ENCODE data around the gene TESPA1.
"Not testable (repeated sequence)": the region's sequence is repeated elsewhere in the genome, so short reads cannot be mapped to it uniquely, and the experiment has no call there.

TESPA1 gene

GRCh38 chr12:54986773-54987172 is 2.2 kb upstream of the TESPA1 start:
- DNase-seq (ENCODE audit: low read depth in 3 of 3, low spot score in 1 of 3), result not testable (repeated sequence)

- DNase-seq (ENCODE audit: low read depth in 3 of 3, low spot score in 1 of 3), result no peak
These were observed 943 bp downstream of the TESPA1 start for GRCh38 chr12:54983536-54984101.

- no peak for DNase-seq (ENCODE audit: low read depth in 3 of 3, low spot score in 1 of 3)
These were observed 2.8 kb downstream of the TESPA1 start for GRCh38 chr12:54981796-54982195.

DNA sequence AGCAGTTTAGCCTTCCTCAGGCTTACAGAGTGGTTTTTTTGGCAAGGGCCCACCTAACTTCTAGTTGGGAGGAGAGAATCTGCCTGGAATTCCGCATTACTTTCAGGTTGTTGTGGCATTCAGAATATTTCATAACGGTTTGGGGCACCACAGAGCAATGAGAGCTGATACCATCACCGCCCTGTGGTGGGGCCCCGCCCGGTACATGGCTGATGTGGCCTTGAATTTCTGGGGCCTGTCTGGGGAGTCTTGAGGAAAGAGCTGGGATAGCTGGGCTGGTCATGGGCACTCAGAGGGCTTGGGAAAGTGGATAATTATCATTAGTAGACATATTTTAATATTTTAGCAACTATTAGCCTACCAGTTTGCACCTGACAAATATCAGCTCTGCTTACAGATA is 4.2 kb downstream of the TESPA1 start:
- DNase-seq (ENCODE audit: low read depth in 3 of 3, low spot score in 1 of 3), result no peak

DNA sequence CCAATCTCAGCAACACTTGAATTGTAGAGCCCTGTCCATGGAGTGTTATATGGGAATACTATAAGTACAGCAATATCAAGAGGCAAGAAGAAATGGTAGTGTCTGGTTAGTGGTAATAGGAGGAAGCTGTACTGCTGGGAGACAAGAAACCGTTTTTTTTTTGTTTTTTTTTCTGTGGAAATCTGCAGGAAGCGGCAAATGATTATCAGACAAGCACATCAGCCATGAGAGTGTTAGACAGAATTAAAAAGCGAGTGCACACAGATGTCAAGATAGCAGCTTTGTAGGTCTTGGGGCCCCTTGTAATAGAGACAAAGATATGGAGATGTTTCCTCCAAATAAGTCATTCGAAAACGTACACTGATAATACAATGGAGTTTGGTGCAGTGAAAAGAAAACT is 6.7 kb downstream of the TESPA1 start:
- no peak for DNase-seq (ENCODE audit: low read depth in 3 of 3, low spot score in 1 of 3)

- DNase-seq (ENCODE audit: low read depth in 3 of 3, low spot score in 1 of 3), result no peak
These were observed 7.4 kb downstream of the TESPA1 start for GRCh38 chr12:54977155-54977554.

GRCh38 chr12:54975875-54976274 is 8.7 kb downstream of the TESPA1 start:
- no peak for DNase-seq (ENCODE audit: low read depth in 3 of 3, low spot score in 1 of 3)

DNA sequence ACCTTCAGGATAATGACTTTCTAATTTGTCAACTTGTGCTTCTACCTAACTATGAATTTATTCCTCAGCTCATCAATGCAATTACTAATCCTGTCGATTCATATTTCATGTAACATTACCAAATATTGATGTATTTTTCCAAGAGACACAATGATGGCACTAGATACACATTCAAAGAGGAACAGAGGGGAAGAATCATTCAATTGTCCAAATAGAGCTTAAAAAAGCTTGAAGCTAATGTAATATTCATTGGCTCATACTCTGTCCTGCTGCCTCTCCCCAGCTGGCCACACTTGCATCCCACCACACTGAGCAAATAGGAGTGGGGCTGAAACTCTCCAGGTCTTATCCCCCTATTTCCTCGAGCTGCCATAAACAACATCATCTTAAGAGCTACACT is 9.3 kb downstream of the TESPA1 start:
- no peak for DNase-seq (ENCODE audit: low read depth in 3 of 3, low spot score in 1 of 3)

GRCh38 chr12:54974279-54974678 is 10.3 kb downstream of the TESPA1 start:
- DNase-seq (ENCODE audit: low read depth in 3 of 3, low spot score in 1 of 3), result no peak

DNA sequence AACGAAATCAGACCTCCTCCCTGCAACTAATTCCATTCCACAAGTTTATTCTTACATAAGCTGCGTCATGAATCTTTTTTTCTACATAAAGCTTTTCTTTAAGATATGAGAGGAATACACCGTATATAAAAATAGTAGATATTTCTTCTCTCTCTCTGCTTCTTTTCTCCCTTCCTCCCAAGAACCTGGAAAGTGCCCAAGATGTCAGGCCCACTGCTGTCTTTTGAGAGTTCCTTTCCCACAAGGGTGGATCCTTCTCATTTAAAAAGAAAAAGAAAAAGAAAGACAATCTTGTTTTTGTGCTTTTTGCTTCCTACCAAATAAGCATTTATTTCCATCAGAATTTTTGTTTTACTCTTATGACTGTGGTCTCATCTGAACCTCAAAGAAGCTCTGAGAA is 11.0 kb downstream of the TESPA1 start:
- DNase-seq (ENCODE audit: low read depth in 3 of 3, low spot score in 1 of 3), result no peak

GRCh38 chr12:54970741-54971140 is 13.8 kb downstream of the TESPA1 start:
- DNase-seq (ENCODE audit: low read depth in 3 of 3, low spot score in 1 of 3), result no peak

- no peak for DNase-seq (ENCODE audit: low read depth in 3 of 3, low spot score in 1 of 3)
These were observed 16.3 kb downstream of the TESPA1 start for GRCh38 chr12:54968181-54968730.

DNA sequence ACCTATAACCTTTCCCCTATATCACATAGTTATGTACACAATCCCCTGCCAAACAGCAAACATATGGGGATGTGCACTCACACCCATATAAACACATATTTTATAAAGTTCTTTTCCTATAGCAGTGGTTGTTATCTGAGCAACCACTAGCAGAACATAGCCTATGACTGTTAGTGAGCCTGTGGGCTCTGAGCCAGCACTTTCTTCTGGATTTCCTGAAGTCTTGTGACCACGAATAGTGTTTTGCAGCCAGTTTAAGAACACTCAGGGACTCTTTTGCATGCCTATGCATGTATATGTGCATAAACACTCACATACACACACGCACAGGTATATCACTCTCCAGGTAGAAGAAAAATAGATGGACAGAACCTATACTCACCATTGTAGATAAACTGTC is 17.1 kb downstream of the TESPA1 start:
- no peak for DNase-seq (ENCODE audit: low read depth in 3 of 3, low spot score in 1 of 3)

DNA sequence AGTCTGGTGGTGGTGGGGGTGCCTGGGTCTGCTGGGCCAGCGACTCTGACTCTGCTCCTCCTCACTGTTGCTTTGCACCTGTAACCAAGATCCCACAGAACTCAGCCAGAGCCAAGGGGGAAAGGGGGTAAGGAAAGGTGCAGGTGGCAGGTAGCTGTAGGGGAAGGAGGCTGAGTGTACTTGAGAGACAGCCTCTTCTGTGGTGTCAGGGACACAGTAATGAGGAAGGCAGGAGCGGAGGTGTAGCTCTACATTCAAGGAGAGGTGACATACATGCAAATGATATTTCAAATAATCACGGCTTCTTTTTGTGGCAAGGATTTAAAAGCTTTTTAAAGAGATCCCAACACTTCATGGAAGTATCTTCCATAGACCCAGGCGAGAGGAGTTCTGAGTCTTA is 23.4 kb downstream of the TESPA1 start:
- DNase-seq (ENCODE audit: low read depth in 3 of 3, low spot score in 1 of 3), result no peak

DNA sequence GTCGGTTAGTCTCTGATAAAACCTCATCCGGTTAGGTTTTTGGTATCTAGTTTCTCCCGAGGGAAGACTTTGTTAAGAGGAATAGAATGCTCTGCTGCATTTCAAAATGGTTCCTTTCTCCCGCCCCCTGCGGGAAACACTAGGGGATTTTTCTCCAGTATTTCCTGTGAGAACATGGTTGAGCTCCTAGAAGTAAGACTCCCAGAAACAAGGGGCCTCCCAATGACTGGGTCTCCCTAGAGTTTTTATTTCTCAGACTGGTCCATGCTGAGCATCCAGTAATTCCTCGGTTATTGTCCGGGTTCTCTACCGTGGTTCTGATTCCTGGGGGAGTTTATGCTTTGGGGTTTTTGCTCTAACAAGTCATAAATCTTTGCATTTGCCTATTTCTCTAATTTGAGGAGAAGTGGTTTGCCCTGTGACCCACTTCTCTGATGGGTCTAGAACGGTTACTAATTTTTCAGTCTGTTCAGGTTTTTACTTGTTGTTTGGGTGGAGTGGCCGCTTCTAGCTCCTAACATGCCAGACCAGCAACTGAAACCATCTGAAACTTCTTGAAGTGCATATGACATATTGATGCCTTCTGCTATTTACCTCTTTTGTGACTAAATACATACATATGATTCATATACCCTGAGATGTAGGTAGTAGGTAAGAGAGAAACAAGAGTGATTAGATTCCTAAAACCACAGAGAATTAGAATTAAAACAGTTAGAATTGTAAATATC is 25.1 kb downstream of the TESPA1 start:
- DNase-seq (ENCODE audit: low read depth in 3 of 3, low spot score in 1 of 3), result no peak

GRCh38 chr12:54958048-54958658 is 26.4 kb downstream of the TESPA1 start:
- DNase-seq (ENCODE audit: low read depth in 3 of 3, low spot score in 1 of 3), result peak in 1 of 3 donors; percentile 34

DNA sequence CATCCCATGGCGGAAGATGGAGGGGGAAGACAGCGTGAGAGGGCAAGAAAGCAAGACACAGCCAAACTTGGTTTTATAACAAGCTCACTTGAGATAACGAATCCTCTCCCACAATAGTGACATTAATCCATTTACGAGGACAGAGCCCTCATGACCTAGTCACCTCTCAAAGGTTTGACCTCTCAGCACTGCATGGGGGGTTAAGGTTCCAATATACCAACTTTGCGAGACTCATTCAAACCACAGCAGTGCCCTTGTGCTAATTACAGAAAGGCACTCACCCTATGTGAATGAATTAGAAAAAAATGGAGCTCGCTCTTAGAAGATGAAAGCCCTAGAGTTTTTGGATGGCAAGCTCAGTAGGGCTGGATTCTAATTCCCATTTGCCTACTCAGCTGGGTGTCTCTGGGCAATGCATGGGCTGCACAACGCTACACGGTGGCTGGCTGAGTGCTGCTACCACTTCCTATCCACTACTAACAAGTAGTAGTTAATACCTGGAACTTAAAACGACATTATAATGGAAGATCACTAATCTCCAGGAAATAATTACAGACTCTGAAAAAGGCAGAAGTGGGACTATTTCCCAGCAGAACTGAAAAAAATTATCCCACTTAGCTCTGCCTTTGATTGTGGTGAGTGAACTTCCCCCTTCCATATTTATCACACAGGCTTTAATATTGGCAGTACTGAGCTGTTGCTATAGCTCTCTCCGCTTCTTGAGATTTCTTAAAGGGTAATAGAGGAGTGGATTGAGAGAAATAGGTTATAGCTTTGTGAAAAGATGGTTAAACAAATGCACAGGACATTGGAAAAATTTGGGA is 27.5 kb downstream of the TESPA1 start:
- no peak for DNase-seq (ENCODE audit: low read depth in 3 of 3, low spot score in 1 of 3)

- DNase-seq (ENCODE audit: low read depth in 3 of 3, low spot score in 1 of 3), result no peak
These were observed 28.2 kb downstream of the TESPA1 start for GRCh38 chr12:54956322-54956721.

DNA sequence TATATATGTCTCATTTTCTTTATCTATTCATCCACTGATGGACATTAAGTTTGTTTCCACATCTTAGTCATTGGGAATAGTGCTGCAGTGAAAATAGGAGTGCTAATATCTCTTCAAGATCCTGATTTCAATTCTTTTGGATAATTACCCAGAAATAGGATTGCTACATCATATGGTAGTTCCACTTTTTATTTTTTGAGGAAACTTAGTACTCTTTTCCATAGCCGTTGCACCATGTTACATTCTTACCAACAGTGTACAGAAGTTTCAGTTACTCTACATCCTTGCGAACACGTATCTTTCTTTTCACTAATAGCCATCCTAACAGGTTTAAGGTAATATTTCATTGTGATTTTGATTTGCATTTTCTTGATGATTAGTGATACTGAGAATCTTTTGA is 29.8 kb downstream of the TESPA1 start:
- DNase-seq (ENCODE audit: low read depth in 3 of 3, low spot score in 1 of 3), result no peak

- DNase-seq (ENCODE audit: low read depth in 3 of 3, low spot score in 1 of 3), result no peak
These were observed 30.3 kb downstream of the TESPA1 start for GRCh38 chr12:54954228-54954627.

DNA sequence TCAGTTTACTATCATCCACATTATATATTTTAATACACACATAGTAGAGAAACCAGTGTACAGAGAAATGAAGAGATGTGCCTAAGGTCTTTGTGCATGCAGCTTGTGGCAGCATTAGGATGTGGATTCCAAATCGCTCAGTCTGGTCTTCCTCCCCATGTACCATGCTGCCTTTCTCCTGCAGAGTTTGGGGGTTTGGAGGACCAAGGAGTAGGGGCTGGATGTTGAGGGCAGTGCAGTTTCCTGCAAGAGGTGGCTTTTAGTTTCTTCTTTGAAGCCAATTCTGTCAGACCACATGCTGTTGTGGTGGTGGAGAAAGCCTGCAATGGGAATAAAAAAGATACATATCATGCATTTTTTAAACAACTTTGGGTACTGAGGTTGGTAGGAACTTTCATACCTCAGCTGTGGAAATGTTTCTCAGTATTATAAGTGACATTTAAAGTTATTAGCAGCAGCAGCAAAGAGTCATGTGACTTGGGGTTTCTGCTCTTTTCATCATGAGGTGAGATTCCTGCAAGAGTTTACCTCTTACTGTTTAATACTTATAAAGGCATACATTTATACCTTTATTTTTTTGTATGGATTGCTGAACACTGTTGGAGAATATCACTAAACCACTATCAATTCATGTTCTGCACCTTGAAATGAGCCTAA is 34.4 kb downstream of the TESPA1 start:
- no peak for DNase-seq (ENCODE audit: low read depth in 3 of 3, low spot score in 1 of 3)

Measured in stimulated activated CD4-positive, alpha-beta T cell treated with anti-CD3 and anti-CD28 coated beads, TNF-alpha, amount 100 ng/mL, for 1 hour (primary cell).